Epithelial cell of umbilical artery (primary cell): ENCODE data around the gene TRPM2. TPM values are rescaled to one million over a fixed set of nuclear protein-coding genes. Genes with fewer than 3 reads are reported as not detected.

Source experiments
- total RNA-seq: library from RNA; depleted of rRNA; stranded (reverse); fragments of >200 nt; gene quantifications from 2 replicates; pipeline ENCODE4 v1.2.3, GENCODE V29; 2014

TRPM2 gene
- not detected in 2 replicates for total RNA-seq

DNA sequence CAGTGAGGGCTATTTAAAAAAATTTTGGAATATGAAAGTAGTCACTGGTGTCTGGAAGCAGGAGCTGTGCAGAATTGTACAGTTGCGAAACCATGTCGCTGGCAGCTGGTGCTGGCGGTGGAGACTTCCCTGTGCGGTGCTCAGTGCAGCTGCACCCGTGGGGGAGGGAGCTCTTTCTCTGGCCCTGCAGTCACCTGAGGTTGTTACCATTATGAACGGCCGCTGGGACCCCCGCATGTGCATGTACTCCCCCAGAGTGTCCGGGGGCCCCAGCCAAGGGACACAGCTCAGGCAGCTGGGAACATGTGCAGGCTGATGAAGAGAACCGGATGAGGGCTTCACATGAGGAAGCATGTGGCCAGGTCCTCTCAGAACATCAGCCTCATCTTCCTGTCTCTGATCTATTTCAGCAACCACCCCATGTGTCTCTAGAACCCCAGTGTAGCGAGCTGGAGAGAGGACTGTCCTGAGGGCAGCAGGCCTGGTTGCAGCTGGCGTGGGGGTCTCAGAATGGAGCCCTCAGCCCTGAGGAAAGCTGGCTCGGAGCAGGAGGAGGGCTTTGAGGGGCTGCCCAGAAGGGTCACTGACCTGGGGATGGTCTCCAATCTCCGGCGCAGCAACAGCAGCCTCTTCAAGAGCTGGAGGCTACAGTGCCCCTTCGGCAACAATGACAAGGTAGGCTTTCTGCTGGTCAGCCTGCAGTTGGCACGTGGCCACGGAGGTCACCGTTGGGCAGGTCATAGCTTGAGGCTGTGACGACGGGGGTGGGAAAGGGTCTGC is at the start of gene TRPM2:
Gene TRPM2, plus strand, starts transcription at position 431 of the 780 bp plus-strand sequence. Its CDS starts 80 bp downstream, at position 511.

DNA sequence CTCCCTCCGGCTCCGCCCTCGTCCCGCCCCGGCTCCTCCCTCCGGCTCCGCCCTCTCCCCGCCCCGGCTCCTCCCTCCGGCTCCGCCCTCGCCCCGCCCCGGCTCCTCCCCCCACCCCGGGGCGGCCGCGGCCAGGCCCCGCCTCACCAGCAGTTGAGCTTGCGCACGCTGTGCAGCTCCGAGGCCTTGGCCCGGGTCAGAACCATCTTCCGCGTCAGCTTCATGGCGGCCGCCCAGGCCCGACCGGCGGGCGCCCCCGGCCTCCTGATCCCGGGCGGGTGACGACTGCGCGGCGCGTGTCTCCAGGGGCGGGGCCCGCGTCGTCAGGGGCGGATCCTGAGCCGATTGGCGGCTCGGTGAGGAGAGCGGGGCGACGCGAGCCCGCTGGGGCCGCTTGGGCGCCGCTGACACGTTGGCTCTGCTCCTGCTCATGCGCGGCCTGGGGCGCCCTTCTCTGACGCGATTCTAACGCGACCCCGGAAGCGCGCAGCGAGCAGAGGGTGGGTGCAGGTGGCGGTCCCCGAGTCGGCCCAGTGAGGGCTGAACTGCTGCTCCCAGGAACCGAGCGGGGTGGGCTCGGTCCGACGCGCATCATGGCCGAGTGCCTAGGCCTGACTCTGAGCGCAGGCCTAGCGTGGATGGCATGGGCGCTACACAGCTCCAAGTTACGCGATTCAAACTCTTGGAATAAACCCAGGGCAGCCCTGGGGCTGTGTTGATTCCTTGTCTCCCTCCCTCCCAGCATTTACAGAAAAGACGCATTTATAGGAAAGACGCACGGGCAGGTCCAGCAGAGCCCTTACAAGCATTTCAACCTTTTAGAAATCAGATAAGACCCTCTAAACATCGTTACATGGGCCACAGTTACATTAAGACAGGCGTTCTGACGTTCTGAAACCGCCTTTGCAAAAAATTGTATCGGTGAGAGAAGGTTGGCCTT is 14.2 kb upstream of the TRPM2 start, which contains the start of gene CFAP410:
Gene CFAP410, minus strand, starts transcription at position 420 of the 940 bp plus-strand sequence. Its CDS starts 196 bp downstream, at position 224.

GRCh38 chr21:44454747-44455523 is 101.5 kb downstream of the TRPM2 start, which contains the start of gene LRRC3:
TSS of gene LRRC3 (plus strand) at chr21:44455510. CDS start at chr21:44456645, 1,135 bp downstream.

Other genes starting within 250 kb of the TRPM2 start
- 25.1 and 25.3 TPM in 2 replicates for gene PWP2, start 246.2 kb upstream of the TRPM2 start, total RNA-seq
- 33.0 and 53.9 TPM in 2 replicates for gene GATD3, start 219.9 kb upstream of the TRPM2 start, total RNA-seq
- gene ICOSLG, start 112.7 kb upstream of the TRPM2 start, total RNA-seq: 0.76 and 1.3 TPM in 2 replicates
- gene DNMT3L, start 91.7 kb upstream of the TRPM2 start, total RNA-seq: not detected in 2 replicates
- under 0.01 and 0.15 TPM in 2 replicates for gene AIRE, start 67.7 kb upstream of the TRPM2 start, total RNA-seq
- 182 and 235 TPM in 2 replicates for gene PFKL, start 53.6 kb upstream of the TRPM2 start, total RNA-seq
- 3.5 and 8.4 TPM in 2 replicates for gene CFAP410, start 14.2 kb upstream of the TRPM2 start, total RNA-seq
- gene LRRC3, start 101.9 kb downstream of the TRPM2 start, total RNA-seq: 0.61 and 1.9 TPM in 2 replicates
- gene KRTAP10-1, start 186.6 kb downstream of the TRPM2 start, total RNA-seq: not detected in 2 replicates
- gene KRTAP10-2, start 197.9 kb downstream of the TRPM2 start, total RNA-seq: not detected in 2 replicates
- not detected in 2 replicates for gene KRTAP10-3, start 205.2 kb downstream of the TRPM2 start, total RNA-seq
- not detected in 2 replicates for gene KRTAP10-4, start 220.1 kb downstream of the TRPM2 start, total RNA-seq
- not detected in 2 replicates for gene KRTAP10-5, start 227.0 kb downstream of the TRPM2 start, total RNA-seq
- not detected in 2 replicates for gene KRTAP10-6, start 238.9 kb downstream of the TRPM2 start, total RNA-seq
- gene KRTAP10-7, start 247.0 kb downstream of the TRPM2 start, total RNA-seq: not detected in 2 replicates